H9 (cell line): ENCODE data around the gene WDR7. TPM values are rescaled to one million over a fixed set of nuclear protein-coding genes. Genes with fewer than 3 reads are reported as not detected.

Experiments
- DNase-seq: peaks from one replicate; pipeline ENCODE4 v3.0.0-alpha.2; 2017
- H2AFZ ChIP-seq: one replicate; pipeline ENCODE4 v1.6.1; 2013; ENCODE audit warnings: mild to moderate bottlenecking, low read length, control low read depth, moderate library complexity
- H2AK5ac ChIP-seq: 2 replicates; pipeline ENCODE4 v1.6.1; 2013; ENCODE audit warnings: low read length, control low read depth, mixed read lengths; ENCODE audit not compliant: insufficient read length
- H2BK120ac ChIP-seq: one replicate; pipeline ENCODE4 v1.6.1; 2013; ENCODE audit warnings: low read depth, mild to moderate bottlenecking, low read length, control low read depth, inconsistent platforms; ENCODE audit not compliant: poor library complexity, severe bottlenecking
- H2BK12ac ChIP-seq: 2 replicates; pipeline ENCODE4 v1.6.1; 2013; ENCODE audit warnings: low read length, control low read depth, mixed read lengths, low read depth; ENCODE audit not compliant: insufficient read length
- H2BK15ac ChIP-seq: 2 replicates; pipeline ENCODE4 v1.6.1; 2013; ENCODE audit warnings: low read depth, low read length, control low read depth
- H2BK20ac ChIP-seq: one replicate; pipeline ENCODE4 v1.6.1; 2013; ENCODE audit warnings: low read depth, mild to moderate bottlenecking, low read length, control low read depth, inconsistent platforms; ENCODE audit not compliant: poor library complexity, severe bottlenecking
- H2BK5ac ChIP-seq: 2 replicates; pipeline ENCODE4 v1.6.1; 2013; ENCODE audit warnings: low read length, control low read depth, mixed read lengths; ENCODE audit not compliant: insufficient read length
- H3K14ac ChIP-seq: 2 replicates; pipeline ENCODE4 v1.6.1; 2013; ENCODE audit warnings: low read length, control low read depth; ENCODE audit not compliant: insufficient read depth
- H3K18ac ChIP-seq: 2 replicates; pipeline ENCODE4 v1.6.1; 2013; ENCODE audit warnings: low read depth, mild to moderate bottlenecking, mixed read lengths, low read length, control low read depth; ENCODE audit not compliant: insufficient read length
- H3K23ac ChIP-seq: 2 replicates; pipeline ENCODE4 v1.6.1; 2013; ENCODE audit warnings: low read length, control low read depth, mixed read lengths, low read depth; ENCODE audit not compliant: insufficient read length
- H3K23me2 ChIP-seq: 2 replicates; pipeline ENCODE4 v1.6.1; 2013; ENCODE audit warnings: low read depth, mild to moderate bottlenecking, mixed read lengths, low read length, control low read depth; ENCODE audit not compliant: insufficient read length, poor library complexity, severe bottlenecking
- H3K27ac ChIP-seq: 2 replicates; pipeline ENCODE4 v1.5.1; 2013; ENCODE audit warnings: low read length, control low read depth, mixed read lengths, low read depth; ENCODE audit not compliant: insufficient read length
- H3K27me3 ChIP-seq: 2 replicates; pipeline ENCODE4 v1.6.1; 2013; ENCODE audit warnings: low read length, control low read depth, inconsistent platforms; ENCODE audit not compliant: insufficient read depth
- H3K4ac ChIP-seq: 2 replicates; pipeline ENCODE4 v1.6.1; 2013; ENCODE audit warnings: low read depth, mild to moderate bottlenecking, control low read depth, inconsistent platforms, low read length, moderate library complexity
- H3K4me1 ChIP-seq: 2 replicates; pipeline ENCODE4 v1.6.1; 2013; ENCODE audit warnings: low read length, control low read depth, inconsistent platforms; ENCODE audit not compliant: insufficient read depth
- H3K4me2 ChIP-seq: 2 replicates; pipeline ENCODE4 v1.6.1; 2013; ENCODE audit warnings: low read length, control low read depth, mixed read lengths; ENCODE audit not compliant: insufficient read length, insufficient read depth
- H3K56ac ChIP-seq: 2 replicates; pipeline ENCODE4 v1.6.1; 2013; ENCODE audit warnings: low read depth, mild to moderate bottlenecking, mixed read lengths, low read length, control low read depth; ENCODE audit not compliant: insufficient read length
- H3K79me1 ChIP-seq: 2 replicates; pipeline ENCODE4 v1.6.1; 2013; ENCODE audit warnings: low read depth, mild to moderate bottlenecking, moderate library complexity, low read length, control low read depth, inconsistent platforms; ENCODE audit not compliant: insufficient read depth, poor library complexity, severe bottlenecking
- H3K79me2 ChIP-seq: 2 replicates; pipeline ENCODE4 v1.6.1; 2013; ENCODE audit warnings: low read length, control low read depth, inconsistent platforms; ENCODE audit not compliant: insufficient read depth
- H3K9ac ChIP-seq: 2 replicates; pipeline ENCODE4 v1.6.1; 2013; ENCODE audit warnings: low read length, control low read depth, mixed read lengths; ENCODE audit not compliant: insufficient read length; ENCODE audit errors: extremely low read depth
- H3K9me3 ChIP-seq: one replicate; pipeline ENCODE4 v1.6.1; 2013; ENCODE audit warnings: low read depth, low read length, inconsistent platforms; ENCODE audit not compliant: control insufficient read depth
- H3T11ph ChIP-seq: one replicate; pipeline ENCODE4 v1.6.1; 2013; ENCODE audit warnings: mild to moderate bottlenecking, low read length, control low read depth, inconsistent platforms
- H4K20me1 ChIP-seq: one replicate; pipeline ENCODE4 v1.6.1; 2013; ENCODE audit not compliant: control insufficient read depth, insufficient read length, insufficient read depth
- H4K5ac ChIP-seq: 2 replicates; pipeline ENCODE4 v1.6.1; 2013; ENCODE audit warnings: low read depth, mild to moderate bottlenecking, mixed read lengths, low read length, control low read depth; ENCODE audit not compliant: insufficient read length
- H4K8ac ChIP-seq: replicated peaks from 2 replicates; pipeline ENCODE4 v1.6.1; 2013; ENCODE audit warnings: low read length, control low read depth, mixed read lengths, low read depth; ENCODE audit not compliant: insufficient read length
- H4K91ac ChIP-seq: 2 replicates; pipeline ENCODE4 v1.6.1; 2013; ENCODE audit warnings: low read depth, mild to moderate bottlenecking, moderate library complexity, mixed read lengths, low read length, control low read depth; ENCODE audit not compliant: insufficient read length
- H3K27ac Mint-ChIP-seq, 3 experiments: 2 replicates in 2 of 3; 3 replicates in 1 of 3; pipeline ENCODE4 v1.8.0; 2020 to 2021; ENCODE audit warnings: mixed read lengths in 3 of 3, mild to moderate bottlenecking in 1 of 3, moderate library complexity in 1 of 3
- H3K27me3 Mint-ChIP-seq: 2 replicates; pipeline ENCODE4 v1.8.0; 2021; ENCODE audit warnings: low read depth, mild to moderate bottlenecking, moderate library complexity, mixed read lengths
- H3K36me3 Mint-ChIP-seq, 3 experiments: 2 replicates in 2 of 3; 3 replicates in 1 of 3; pipeline ENCODE4 v1.8.0; 2020 to 2021; ENCODE audit warnings: low read depth in 3 of 3, mixed read lengths in 3 of 3; ENCODE audit not compliant: insufficient read depth in 1 of 3
- H3K4me1 Mint-ChIP-seq, 2 experiments: 2 replicates each; pipeline ENCODE4 v1.8.0; 2020; ENCODE audit warnings: mixed read lengths in 2 of 2
- H3K4me3 Mint-ChIP-seq, 2 experiments: 2 replicates in 1 of 2; 3 replicates in 1 of 2; pipeline ENCODE4 v1.8.0; 2020 to 2021; ENCODE audit warnings: mild to moderate bottlenecking in 2 of 2, mixed read lengths in 2 of 2, moderate library complexity in 1 of 2
- H3K9me3 Mint-ChIP-seq, 2 experiments: 2 replicates in 1 of 2; 3 replicates in 1 of 2; pipeline ENCODE4 v1.8.0; 2020; ENCODE audit warnings: mild to moderate bottlenecking in 2 of 2, mixed read lengths in 2 of 2, moderate library complexity in 1 of 2
- WGBS: extraction: QIAGEN DNeasy Blood & Tissue Kit; methylation state at CpG from one replicate; pipeline ENCODE4 v1.1.7; 2013; ENCODE audit warnings: missing lambda C conversion rate, low lambda C conversion rate, mixed read lengths; ENCODE audit not compliant: insufficient read length; ENCODE audit errors: extremely low coverage; 5-methylcytosine and 5-hydroxymethylcytosine counted together
- total RNA-seq: library from RNA; stranded (reverse); gene quantifications from 2 replicates; pipeline ENCODE4 v1.2.1, GENCODE V29; 2021
- TF ChIP-seq, protein P1 (sequence below): fragments of 200-600 bp; sonication (generic); conservative IDR thresholded peaks from 3 replicates; pipeline ENCODE4 v1.8.0; 2021; ENCODE audit warnings: antibody characterized with exemption, mild to moderate bottlenecking

The WDR7 gene
- total RNA-seq, 1 experiment from 2014 or later, result 14.8 TPM

DNA sequence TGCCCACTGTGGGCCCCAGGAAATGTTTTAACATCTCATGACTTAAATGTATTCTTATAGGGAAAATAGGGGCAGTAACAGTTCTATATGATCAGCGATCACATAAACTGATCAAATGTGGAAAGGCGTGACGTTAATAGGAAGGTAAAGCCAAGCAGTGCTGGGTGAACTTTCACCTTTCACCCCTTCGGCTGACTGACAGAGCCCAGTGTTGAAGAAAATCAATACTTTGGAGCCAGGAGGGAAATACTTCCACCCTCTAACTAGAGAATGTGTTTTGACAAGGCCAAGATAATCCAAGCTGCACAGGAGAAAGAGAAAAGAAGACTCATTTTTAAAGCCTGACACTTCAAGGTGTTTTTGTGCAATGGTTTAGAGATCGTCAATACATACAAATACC, 379.3 kb downstream of the WDR7 start:
- H2BK15ac ChIP-seq, result no peak overlapping the region
- H3K4ac ChIP-seq, result no peak overlapping the region
- H3K4me2 ChIP-seq, result no peak overlapping the region
- no peak overlapping the region for H3K18ac ChIP-seq
- H2BK12ac ChIP-seq, result no peak overlapping the region
- H3K14ac ChIP-seq, result no peak overlapping the region
- Mint-ChIP-seq H3K9me3 (no peaks in the 10 kb centered on the region), H3K27me3 (no peaks in the 10 kb centered on the region), H3K27ac (peak overlapping the region in 1 of 3 experiments; percentile 82; a peak in 2 of 7 replicates), H3K4me3 (no peak overlapping the region), H3K4me1 (peaks cover 5 to 9% of the 10 kb centered on the region in 2 experiments), H3K36me3 (no peaks in the 10 kb centered on the region; a peak in 3 of 7 replicates)
- no peak overlapping the region for H4K8ac ChIP-seq
- no peaks in the 10 kb centered on the region for H3K79me1 ChIP-seq
- no peak for DNase-seq
- no peak overlapping the region for H3K27ac ChIP-seq
- no peaks in the 10 kb centered on the region for H3K9me3 ChIP-seq
- no peak overlapping the region for H2BK5ac ChIP-seq
- no peak overlapping the region for H2BK20ac ChIP-seq
- no peak overlapping the region for H3T11ph ChIP-seq
- H4K91ac ChIP-seq, result no peak overlapping the region
- H4K20me1 ChIP-seq, result no peaks in the 10 kb centered on the region
- TF ChIP-seq, protein P1, sequence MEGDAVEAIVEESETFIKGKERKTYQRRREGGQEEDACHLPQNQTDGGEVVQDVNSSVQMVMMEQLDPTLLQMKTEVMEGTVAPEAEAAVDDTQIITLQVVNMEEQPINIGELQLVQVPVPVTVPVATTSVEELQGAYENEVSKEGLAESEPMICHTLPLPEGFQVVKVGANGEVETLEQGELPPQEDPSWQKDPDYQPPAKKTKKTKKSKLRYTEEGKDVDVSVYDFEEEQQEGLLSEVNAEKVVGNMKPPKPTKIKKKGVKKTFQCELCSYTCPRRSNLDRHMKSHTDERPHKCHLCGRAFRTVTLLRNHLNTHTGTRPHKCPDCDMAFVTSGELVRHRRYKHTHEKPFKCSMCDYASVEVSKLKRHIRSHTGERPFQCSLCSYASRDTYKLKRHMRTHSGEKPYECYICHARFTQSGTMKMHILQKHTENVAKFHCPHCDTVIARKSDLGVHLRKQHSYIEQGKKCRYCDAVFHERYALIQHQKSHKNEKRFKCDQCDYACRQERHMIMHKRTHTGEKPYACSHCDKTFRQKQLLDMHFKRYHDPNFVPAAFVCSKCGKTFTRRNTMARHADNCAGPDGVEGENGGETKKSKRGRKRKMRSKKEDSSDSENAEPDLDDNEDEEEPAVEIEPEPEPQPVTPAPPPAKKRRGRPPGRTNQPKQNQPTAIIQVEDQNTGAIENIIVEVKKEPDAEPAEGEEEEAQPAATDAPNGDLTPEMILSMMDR, result no peak
- H3K56ac ChIP-seq, result no peak overlapping the region
- no peak overlapping the region for H3K9ac ChIP-seq
- WGBS, result no CpG with 5 or more reads among the region's 5 CpGs
- H3K79me2 ChIP-seq, result no peaks in the 10 kb centered on the region
- no peak overlapping the region for H3K23ac ChIP-seq
- no peaks in the 10 kb centered on the region for H3K23me2 ChIP-seq
- no peak overlapping the region for H4K5ac ChIP-seq
- no peaks in the 10 kb centered on the region for H3K27me3 ChIP-seq
- no peak overlapping the region for H2BK120ac ChIP-seq
- H2AK5ac ChIP-seq, result no peak overlapping the region
- H2AFZ ChIP-seq, result no peak overlapping the region
- H3K4me1 ChIP-seq, result no peaks in the 10 kb centered on the region; the same call in 1 of the 2 replicates
